Right atrium auricular region (tissue), 2 donors: ENCODE results near the gene TEAD1. TPM values are rescaled to one million over a fixed set of nuclear protein-coding genes. Genes with fewer than 3 reads are reported as not detected.

Experiments
- DNase-seq: peaks from one replicate; pipeline ENCODE4 v3.0.0-alpha.2; 2019; ENCODE audit warnings: low spot score
- H3K27ac ChIP-seq, 2 donors: fragments of 200-600 bp; sonication (generic); 1 replicate in 1 of 2; 2 replicates in 1 of 2; pipeline ENCODE4 v1.5.1; 2016 to 2019
- H3K27me3 ChIP-seq, 2 donors: fragments of 200-600 bp; sonication (generic); one replicate each; pipeline versions ENCODE4 v1.5.1 to v1.6.0; 2017 to 2019
- H3K36me3 ChIP-seq: fragments of 200-600 bp; sonication (generic); one replicate; pipeline ENCODE4 v1.5.1; 2016
- H3K4me1 ChIP-seq, 2 donors: fragments of 200-600 bp; sonication (generic); one replicate each; pipeline versions ENCODE4 v1.5.1 to v1.6.0; 2017 to 2019
- H3K4me3 ChIP-seq, 2 donors: fragments of 200-600 bp; sonication (generic); 1 replicate in 1 of 2; 2 replicates in 1 of 2; pipeline ENCODE4 v1.5.1; 2017 to 2019; ENCODE audit warnings: mild to moderate bottlenecking in 1 of 2, moderate library complexity in 1 of 2
- H3K9me3 ChIP-seq, 2 donors: fragments of 200-600 bp; sonication (generic); one replicate each; pipeline ENCODE4 v1.5.1; 2019
- CTCF ChIP-seq, 2 donors: fragments of 200-600 bp; sonication (generic); IDR thresholded peaks; one replicate each; pipeline ENCODE4 v1.5.1; 2019; ENCODE audit warnings: antibody characterized with exemption in 2 of 2
- total RNA-seq, 2 donors: library from RNA; depleted of rRNA; stranded (reverse); fragments of >200 nt; gene quantifications; one replicate each; pipeline ENCODE4 v1.1.0, GENCODE V29; 2016

TEAD1 gene
- total RNA-seq, 2 donors from 2014 or later, result 73.8 to 99.8 TPM

GRCh38 chr11:12817681-12818332 lies 143.6 kb downstream of the TEAD1 start:
- Histone ChIP-seq H3K27ac (no peak overlapping the region), H3K36me3 (no peaks in the 10 kb centered on the region), H3K4me3 (no peak overlapping the region), H3K9me3 (no peaks in the 10 kb centered on the region), H3K27me3 (no peaks in the 10 kb centered on the region), H3K4me1 (peaks cover 0 to 61% of the 10 kb centered on the region in 2 donors)
- TF ChIP-seq CTCF (IDR thresholded peaks at IDR 0.05), result no peak
- no peak for DNase-seq

GRCh38 chr11:12818333-12819015 lies 144.3 kb downstream of the TEAD1 start:
- no peak for DNase-seq
- no peak for TF ChIP-seq CTCF (IDR thresholded peaks at IDR 0.05)
- H3K27me3 ChIP-seq, result no peaks in the 10 kb centered on the region
- no peak overlapping the region for H3K4me3 ChIP-seq
- no peaks in the 10 kb centered on the region for H3K36me3 ChIP-seq
- H3K27ac ChIP-seq, result no peak overlapping the region
- H3K9me3 ChIP-seq, result no peaks in the 10 kb centered on the region
- peaks cover 0 to 55% of the 10 kb centered on the region in 2 donors for H3K4me1 ChIP-seq

DNA sequence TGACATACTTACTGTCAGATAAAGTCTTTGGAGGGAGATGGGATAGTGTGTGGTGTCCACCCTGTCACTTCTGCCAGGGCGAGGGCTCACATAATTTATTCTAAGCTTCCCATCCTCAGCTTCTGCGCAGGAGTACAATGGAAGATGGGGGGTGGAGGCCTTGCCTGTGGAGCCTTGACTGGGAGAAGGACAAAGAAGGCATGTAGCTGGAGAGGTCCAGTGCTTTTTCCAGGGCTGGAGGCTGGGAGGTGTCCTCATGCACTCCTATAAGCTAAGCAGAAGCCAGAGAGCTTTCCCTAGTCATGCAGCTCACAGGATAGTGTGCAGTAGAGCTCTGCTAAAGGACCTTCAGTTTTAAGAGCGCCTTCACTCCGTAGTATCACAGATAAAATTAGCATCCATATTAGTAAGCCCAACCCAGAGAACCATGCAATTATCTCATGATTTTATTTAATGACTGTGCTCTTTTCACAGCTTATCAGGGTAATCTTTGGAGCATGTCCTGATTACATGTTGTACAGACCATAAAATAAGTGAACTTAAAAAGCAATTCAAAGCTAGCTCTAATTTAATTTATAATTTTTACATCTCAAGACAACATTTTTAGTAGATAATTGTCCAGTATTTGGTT lies 148.3 kb downstream of the TEAD1 start:
- H3K4me3 ChIP-seq, result no peak overlapping the region
- peaks cover 0 to 45% of the 10 kb centered on the region in 2 donors for H3K4me1 ChIP-seq

DNA sequence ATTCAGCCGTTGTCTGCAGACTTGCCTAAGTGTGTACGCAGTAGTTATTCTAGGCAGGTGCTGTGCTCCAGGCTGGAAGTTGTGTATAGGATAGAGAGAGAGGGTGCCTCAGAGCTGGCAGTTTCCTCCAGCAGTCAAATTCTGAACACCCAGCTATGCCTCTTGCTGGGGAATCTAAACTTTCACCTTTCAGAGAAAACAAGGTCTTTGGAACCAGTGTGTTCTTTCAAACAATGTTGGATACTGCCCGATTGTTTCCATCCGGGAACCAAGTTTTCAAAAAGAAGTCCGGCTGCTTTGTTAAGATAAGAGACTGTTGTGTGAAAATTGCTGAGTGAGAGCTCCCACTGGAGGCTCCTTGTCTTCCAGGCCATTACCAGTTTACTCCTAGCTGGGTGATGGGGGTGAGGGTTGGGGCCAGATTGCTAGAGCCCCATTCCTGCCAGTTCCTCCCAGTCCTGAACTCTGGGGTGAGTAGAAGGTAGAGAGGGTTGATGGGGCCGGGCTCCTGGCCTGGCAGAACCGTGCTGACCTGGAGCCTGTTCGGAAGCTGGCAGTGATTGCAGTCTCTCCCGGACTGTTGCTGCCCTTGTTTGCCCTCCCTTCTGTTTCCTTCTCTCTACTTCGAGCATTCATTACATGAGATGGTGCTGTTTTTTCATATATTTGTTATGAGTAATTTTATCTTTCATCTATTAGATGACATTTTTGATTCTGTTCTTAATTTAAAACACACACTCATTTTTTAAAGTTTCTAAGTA lies 150.2 kb downstream of the TEAD1 start:
- TF ChIP-seq CTCF (IDR thresholded peaks at IDR 0.05), result no peak
- Histone ChIP-seq H3K36me3 (no peaks in the 10 kb centered on the region), H3K27me3 (no peaks in the 10 kb centered on the region), H3K4me1 (peaks cover 0 to 44% of the 10 kb centered on the region in 2 donors), H3K9me3 (no peaks in the 10 kb centered on the region), H3K4me3 (no peak overlapping the region), H3K27ac (peak overlapping the region; percentile 63)
- no peak for DNase-seq

More for the DNA sequence above, 148.3 kb downstream of the TEAD1 start:
- no peaks in the 10 kb centered on the region for H3K27me3 ChIP-seq
- no peak for DNase-seq
- TF ChIP-seq CTCF (IDR thresholded peaks at IDR 0.05), result no peak
- H3K27ac ChIP-seq, result no peak overlapping the region
- no peaks in the 10 kb centered on the region for H3K36me3 ChIP-seq
- H3K9me3 ChIP-seq, result no peaks in the 10 kb centered on the region

DNA sequence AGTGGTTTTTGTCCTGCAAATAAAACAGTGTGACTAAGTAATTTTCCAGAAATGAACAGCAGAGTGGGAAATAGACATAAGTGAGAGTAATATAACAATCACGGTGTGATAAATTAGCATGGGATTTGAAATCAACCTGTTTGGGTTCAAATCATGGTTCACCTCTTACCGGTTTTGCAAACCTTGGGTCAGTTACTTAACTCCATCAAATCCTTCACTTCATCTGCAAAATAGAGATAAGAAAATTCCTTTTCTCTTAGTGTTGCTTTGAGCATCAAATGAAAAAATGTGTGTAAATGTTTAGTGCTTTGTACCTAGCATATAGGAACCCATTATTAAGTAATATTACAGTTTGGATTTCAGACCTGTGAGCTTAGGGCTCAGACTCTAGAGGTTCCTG lies 152.2 kb downstream of the TEAD1 start:
- no peak for DNase-seq
- Histone ChIP-seq H3K27ac (no peak overlapping the region), H3K4me1 (peaks cover 0 to 51% of the 10 kb centered on the region in 2 donors), H3K36me3 (no peaks in the 10 kb centered on the region), H3K27me3 (no peaks in the 10 kb centered on the region), H3K9me3 (no peaks in the 10 kb centered on the region), H3K4me3 (no peak overlapping the region)
- no peak for TF ChIP-seq CTCF (IDR thresholded peaks at IDR 0.05)
